Naive thymus-derived CD4-positive, alpha-beta T cell (primary cell): ENCODE results near the gene RAD51B. TPM values are rescaled to one million over a fixed set of nuclear protein-coding genes. Genes with fewer than 3 reads are reported as not detected.

ENCODE experiments used
- ATAC-seq: fragments of 150-1000 bp; cut with Tn5 transposase; 2 replicates; pipeline ENCODE4 v1.10.0; 2021; ENCODE audit warnings: mild to moderate bottlenecking, moderate library complexity
- CTCF ChIA-PET: fragments of 350-600 bp; sonication (Branson Sonifier 250); formaldehyde crosslinking; loops from one replicate; lab custom pipeline; 2021; ENCODE audit warnings: antibody characterized with exemption; lab: Charles Lee
- POLR2A ChIA-PET: fragments of 350-600 bp; sonication (Branson Sonifier 250); formaldehyde crosslinking; loops from one replicate; lab custom pipeline; 2021; ENCODE audit warnings: antibody characterized with exemption, inconsistent platforms; lab: Charles Lee
- DNase-seq, 9 donors: peaks; one replicate each; pipeline versions ENCODE4 v3.0.0 to v3.0.0-alpha.2; 2020 to 2022; ENCODE audit warnings: mixed read lengths in 1 of 9
- H3K27ac ChIP-seq: one replicate; pipeline ENCODE4 v1.7.0; 2013; ENCODE audit warnings: mild to moderate bottlenecking, low read depth, low read length, moderate library complexity
- H3K27me3 ChIP-seq, 2 donors: one replicate each; pipeline ENCODE4 v1.7.0; 2013; ENCODE audit warnings: low read length in 2 of 2, mild to moderate bottlenecking in 2 of 2, moderate library complexity in 2 of 2; ENCODE audit not compliant: control insufficient read depth in 2 of 2, insufficient read depth in 2 of 2
- H3K36me3 ChIP-seq, 3 experiments: 1 replicate in 2 of 3; 2 replicates in 1 of 3; pipeline ENCODE4 v1.7.0; 2013; ENCODE audit warnings: low read length in 3 of 3, mild to moderate bottlenecking in 3 of 3, moderate library complexity in 1 of 3; ENCODE audit not compliant: insufficient read depth in 3 of 3, control insufficient read depth in 2 of 3
- H3K4me1 ChIP-seq, 2 donors: one replicate each; pipeline ENCODE4 v1.7.0; 2013; ENCODE audit warnings: low read length in 2 of 2, mild to moderate bottlenecking in 2 of 2, moderate library complexity in 1 of 2; ENCODE audit not compliant: control insufficient read depth in 2 of 2, insufficient read depth in 2 of 2
- H3K4me3 ChIP-seq: 2 replicates; pipeline ENCODE4 v1.7.0; 2013; ENCODE audit warnings: mild to moderate bottlenecking, low read length
- H3K9me3 ChIP-seq, 3 experiments: 1 replicate in 2 of 3; 2 replicates in 1 of 3; pipeline ENCODE4 v1.7.0; 2013; ENCODE audit warnings: low read length in 3 of 3; ENCODE audit not compliant: control insufficient read depth in 2 of 3
- H3K27ac Mint-ChIP-seq, 9 donors: one replicate each; pipeline ENCODE4 v1.8.0; 2020 to 2022; ENCODE audit warnings: mixed read lengths in 9 of 9, mild to moderate bottlenecking in 8 of 9, moderate library complexity in 5 of 9, inconsistent platforms in 2 of 9
- H3K27me3 Mint-ChIP-seq, 5 donors: one replicate each; pipeline ENCODE4 v1.8.0; 2021 to 2022; ENCODE audit warnings: mixed read lengths in 5 of 5, mild to moderate bottlenecking in 1 of 5
- H3K36me3 Mint-ChIP-seq, 5 donors: one replicate each; pipeline ENCODE4 v1.8.0; 2020 to 2022; ENCODE audit warnings: mixed read lengths in 5 of 5, mild to moderate bottlenecking in 3 of 5, inconsistent platforms in 1 of 5
- H3K4me1 Mint-ChIP-seq, 7 donors: one replicate each; pipeline ENCODE4 v1.8.0; 2020 to 2022; ENCODE audit warnings: mixed read lengths in 7 of 7, mild to moderate bottlenecking in 3 of 7, inconsistent platforms in 1 of 7
- H3K4me3 Mint-ChIP-seq, 10 donors: one replicate each; pipeline ENCODE4 v1.8.0; 2020 to 2022; ENCODE audit warnings: mild to moderate bottlenecking in 10 of 10, mixed read lengths in 10 of 10, moderate library complexity in 6 of 10, inconsistent platforms in 2 of 10
- H3K9me3 Mint-ChIP-seq, 11 donors: one replicate each; pipeline ENCODE4 v1.8.0; 2020 to 2022; ENCODE audit warnings: mixed read lengths in 11 of 11, mild to moderate bottlenecking in 4 of 11, inconsistent platforms in 1 of 11, moderate library complexity in 1 of 11
- intact Hi-C, 2 donors: fragments of 100-400 bp; cut with micrococcal nuclease; formaldehyde crosslinking; loops; one replicate each; pipeline ENCODE4 v1.15.1; 2023
- polyA plus RNA-seq, 2 donors: library from polyadenylated mRNA; unstranded; fragments of 300-500 nt; fragmentation: Illumina TruSeq; gene quantifications; one replicate each; pipeline ENCODE4 v1.2.3, GENCODE V29; 2021
- total RNA-seq, 6 experiments: library from RNA in 5 of 6; stranded (reverse) in 5 of 6; gene quantifications; 1 replicate in 5 of 6; 2 replicates in 1 of 6; pipeline ENCODE4 v1.2.3 and lab custom pipeline; 2021 to 2026

RAD51B gene
- total and polyA plus RNA-seq, 7 experiments from 2014 or later: 15.0 to 42.2 (median 28.8) TPM

DNA sequence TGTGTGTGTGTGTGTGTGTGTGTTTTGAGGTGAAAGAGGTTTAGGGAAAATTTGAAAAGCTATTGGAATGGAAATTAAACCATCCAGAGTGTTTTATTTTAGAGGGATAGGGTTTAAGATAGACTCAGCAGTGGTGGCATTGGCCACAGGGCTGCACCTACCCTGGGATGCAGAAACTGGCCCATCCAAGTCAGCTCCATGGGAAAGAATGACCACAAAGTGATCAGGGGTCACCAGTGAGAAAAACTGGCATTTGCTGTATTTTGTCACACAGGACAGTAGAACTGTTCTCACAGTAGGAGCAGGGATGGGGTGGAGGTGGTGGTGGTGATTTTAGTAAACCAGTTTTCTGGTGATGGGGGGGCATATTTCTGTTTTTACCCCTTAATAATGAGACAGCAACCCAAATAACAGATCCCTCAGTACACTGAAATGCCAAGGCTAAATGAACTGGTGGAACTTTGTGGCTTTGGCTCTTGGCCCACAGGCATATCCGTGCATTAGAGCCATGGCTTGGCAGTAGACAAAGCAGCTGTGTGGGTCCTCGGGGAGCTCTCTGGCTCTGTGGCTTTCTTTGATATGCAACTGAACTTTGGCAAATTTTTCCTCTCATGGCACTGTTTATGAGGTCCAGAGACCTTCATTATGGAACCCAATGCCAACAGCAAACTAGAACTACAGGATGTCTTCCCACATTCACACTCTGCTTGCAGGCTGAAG, 625.0 kb downstream of the RAD51B start:
- ChIA-PET POLR2A (interaction anchor here (0.7 to 1.6 kb wide), 3 partner anchors 9 to 169 kb away, joined by 3 to 5 read pairs (median 3); no protein-coding TSS in a partner anchor), CTCF (no interaction called here)
- Mint-ChIP-seq H3K27me3 (no peaks in the 10 kb centered on the region), H3K4me3 (no peak overlapping the region), H3K27ac (peak overlapping the region in 2 of 9 donors; percentile 25 to 64), H3K4me1 (peaks cover 0 to 14% (median 9%) of the 10 kb centered on the region in 7 donors), H3K36me3 (peaks cover 0 to 9% (median 4%) of the 10 kb centered on the region in 5 donors), H3K9me3 (peaks cover 0 to 1% (median 0%) of the 10 kb centered on the region in 11 donors)
- ATAC-seq (no peak), DNase-seq (no peak)
- intact Hi-C loops: no loop called here
- Histone ChIP-seq H3K36me3 (no peaks in the 10 kb centered on the region), H3K27ac (no peak overlapping the region), H3K9me3 (no peaks in the 10 kb centered on the region), H3K4me1 (no peaks in the 10 kb centered on the region), H3K27me3 (no peaks in the 10 kb centered on the region), H3K4me3 (no peak overlapping the region)

DNA sequence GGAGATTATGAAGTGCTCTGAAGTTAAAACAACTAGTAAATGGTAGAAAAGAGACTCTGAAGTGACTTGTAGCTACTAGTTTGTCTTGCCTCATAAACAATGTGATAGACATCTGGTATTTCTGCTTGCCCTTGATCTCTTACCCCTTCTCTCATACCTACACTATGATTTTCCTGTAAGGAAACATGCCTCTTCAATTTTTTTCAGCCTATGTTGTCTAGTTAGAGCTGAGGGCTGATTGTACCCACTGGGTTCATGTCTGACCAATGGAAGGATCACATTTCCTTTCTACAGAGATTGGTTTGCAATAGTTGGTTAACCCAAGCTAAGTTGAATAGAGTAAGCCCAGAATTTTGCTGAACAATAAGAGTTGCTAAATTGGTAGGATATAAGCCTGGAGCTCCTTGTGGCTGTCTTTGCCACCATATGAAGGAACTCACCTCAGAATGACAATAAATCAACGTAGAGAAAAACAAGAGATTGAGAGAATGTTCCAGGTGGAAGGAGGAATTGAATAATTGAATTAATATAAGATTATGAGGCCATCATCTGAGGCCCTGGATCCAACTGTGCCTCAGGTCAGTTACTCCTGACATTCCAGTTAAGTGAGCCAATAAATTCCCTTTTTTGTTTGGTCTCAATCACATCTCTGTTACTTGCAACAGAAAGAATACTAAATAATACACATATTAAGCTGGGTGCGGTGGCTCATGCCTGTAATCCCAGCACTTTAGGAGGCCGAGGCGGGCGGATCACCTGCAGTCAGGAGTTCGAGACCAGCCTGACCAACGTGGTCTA, 626.9 kb downstream of the RAD51B start:
- Mint-ChIP-seq H3K4me3 (no peak overlapping the region), H3K4me1 (peaks cover 0 to 22% (median 8%) of the 10 kb centered on the region in 7 donors), H3K27ac (no peak overlapping the region), H3K27me3 (no peaks in the 10 kb centered on the region), H3K36me3 (peaks cover 0 to 2% (median 0%) of the 10 kb centered on the region in 5 donors), H3K9me3 (peaks cover 0 to 1% (median 0%) of the 10 kb centered on the region in 11 donors)
- ChIA-PET CTCF (no interaction called here), POLR2A (no interaction called here)
- Histone ChIP-seq H3K4me3 (no peak overlapping the region), H3K27me3 (no peaks in the 10 kb centered on the region), H3K36me3 (no peaks in the 10 kb centered on the region), H3K27ac (no peak overlapping the region), H3K4me1 (no peaks in the 10 kb centered on the region), H3K9me3 (no peaks in the 10 kb centered on the region)
- DNase-seq (no peak), ATAC-seq (no peak)
- intact Hi-C loops: no loop called here

GRCh38 chr14:68447581-68448251, 628.1 kb downstream of the RAD51B start:
- POLR2A ChIA-PET: interaction anchor here (0.6 to 1.5 kb wide), 3 partner anchors 8 to 36 kb away, joined by 4 to 5 read pairs (median 5); no protein-coding TSS in a partner anchor
- no peak overlapping the region for H3K27ac ChIP-seq
- Mint-ChIP-seq H3K4me3 (no peak overlapping the region), H3K27ac (no peak overlapping the region), H3K4me1 (peaks cover 0 to 22% (median 8%) of the 10 kb centered on the region in 7 donors), H3K9me3 (no peaks in the 10 kb centered on the region), H3K36me3 (peaks cover 0 to 2% (median 0%) of the 10 kb centered on the region in 5 donors), H3K27me3 (no peaks in the 10 kb centered on the region)
- H3K36me3 ChIP-seq: no peaks in the 10 kb centered on the region
- H3K27me3 ChIP-seq: no peaks in the 10 kb centered on the region
- intact Hi-C loops: no loop called here
- H3K4me1 ChIP-seq: no peaks in the 10 kb centered on the region
- CTCF ChIA-PET: interaction anchor here (0.7 to 1.4 kb wide), 2 partner anchors 13 to 223 kb away, joined by 3 read pairs; no protein-coding TSS in a partner anchor
- H3K4me3 ChIP-seq: no peak overlapping the region
- H3K9me3 ChIP-seq: no peaks in the 10 kb centered on the region
- no peak for ATAC-seq
- no peak for DNase-seq

DNA sequence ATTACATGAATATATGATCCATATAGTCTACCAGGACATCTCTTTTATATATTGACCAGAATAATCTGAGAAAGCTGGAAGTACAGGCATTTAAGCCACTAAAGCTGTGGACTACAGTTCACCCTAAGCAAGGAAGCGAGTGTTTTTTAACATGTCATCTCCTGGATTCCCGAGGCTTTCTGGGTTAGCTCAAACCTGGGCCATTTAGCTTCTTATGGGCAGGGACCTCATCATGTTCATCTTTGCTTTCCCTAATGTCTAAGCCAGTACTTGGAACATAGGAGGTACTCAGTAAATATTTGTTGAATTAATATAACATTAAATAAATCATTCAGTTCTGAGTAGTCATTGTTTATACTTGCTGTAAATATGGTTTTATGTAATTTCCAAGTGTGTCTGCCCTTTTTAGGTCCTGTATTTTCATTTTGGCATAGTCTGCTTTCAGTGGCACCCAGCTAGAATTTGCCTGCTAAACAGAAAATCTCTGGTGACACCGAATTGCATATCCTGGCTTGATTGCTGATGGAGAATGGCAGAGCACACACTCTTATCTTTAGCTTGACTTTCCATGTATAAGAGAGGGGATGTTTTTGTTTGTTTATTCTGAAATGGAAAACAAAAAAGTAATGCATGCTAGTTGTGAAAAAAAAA, 628.8 kb downstream of the RAD51B start:
- H3K9me3 ChIP-seq: no peaks in the 10 kb centered on the region
- ATAC-seq (no peak), DNase-seq (no peak)
- Mint-ChIP-seq H3K9me3 (peaks cover 0 to 4% (median 0%) of the 10 kb centered on the region in 11 donors), H3K27ac (no peak overlapping the region), H3K4me3 (no peak overlapping the region), H3K36me3 (peaks cover 0 to 4% (median 3%) of the 10 kb centered on the region in 5 donors), H3K4me1 (peaks cover 0 to 22% (median 8%) of the 10 kb centered on the region in 7 donors), H3K27me3 (no peaks in the 10 kb centered on the region)
- intact Hi-C loops: no loop called here
- H3K27ac ChIP-seq: no peak overlapping the region
- H3K27me3 ChIP-seq: no peaks in the 10 kb centered on the region
- POLR2A ChIA-PET: interaction anchor here (0.9 to 1.5 kb wide), 2 partner anchors 9 to 36 kb away, joined by 5 read pairs; no protein-coding TSS in a partner anchor
- no peak overlapping the region for H3K4me3 ChIP-seq
- no peaks in the 10 kb centered on the region for H3K36me3 ChIP-seq
- CTCF ChIA-PET: interaction anchor here (0.7 to 1.4 kb wide), 3 partner anchors 13 to 223 kb away, joined by 3 read pairs; no protein-coding TSS in a partner anchor
- H3K4me1 ChIP-seq: no peaks in the 10 kb centered on the region

- no peak for DNase-seq
- ChIA-PET POLR2A (no interaction called here), CTCF (no interaction called here)
- H3K4me3 ChIP-seq: no peak overlapping the region
- intact Hi-C loops: no loop called here
- no peaks in the 10 kb centered on the region for H3K4me1 ChIP-seq
- H3K27ac ChIP-seq: no peak overlapping the region
- ATAC-seq: no peak
- no peaks in the 10 kb centered on the region for H3K36me3 ChIP-seq
- Mint-ChIP-seq H3K27ac (peak overlapping the region in 1 of 9 donors; percentile 52), H3K36me3 (peaks cover 3 to 10% (median 5%) of the 10 kb centered on the region in 5 donors), H3K27me3 (no peaks in the 10 kb centered on the region), H3K4me1 (peaks cover 0 to 21% (median 11%) of the 10 kb centered on the region in 7 donors), H3K4me3 (no peak overlapping the region), H3K9me3 (peaks cover 0 to 17% (median 6%) of the 10 kb centered on the region in 11 donors)
- H3K9me3 ChIP-seq: peaks cover 0 to 4% (median 0%) of the 10 kb centered on the region in 3 experiments
- no peaks in the 10 kb centered on the region for H3K27me3 ChIP-seq
These were observed 630.1 kb downstream of the RAD51B start for GRCh38 chr14:68449561-68450181.
